GM23248 (cell line): ENCODE results near the gene TTLL9. TPM values are rescaled to one million over a fixed set of nuclear protein-coding genes. Genes with fewer than 3 reads are reported as not detected.

ENCODE experiments used
- DNase-seq: peaks from one replicate; pipeline ENCODE4 v3.0.0-alpha.2; 2015
- H2AFZ ChIP-seq: fragments of 200-600 bp; sonication (generic); 2 replicates; pipeline ENCODE4 v1.6.1; 2016; ENCODE audit warnings: antibody characterized with exemption
- H3F3A ChIP-seq: fragments of 200-600 bp; sonication (generic); 2 replicates; pipeline ENCODE4 v1.6.1; 2016; ENCODE audit warnings: mild to moderate bottlenecking, antibody characterized with exemption, mixed run types; ENCODE audit not compliant: insufficient read depth
- H3K27ac ChIP-seq: fragments of 200-600 bp; sonication (generic); 2 replicates; pipeline ENCODE4 v1.5.1; 2016; ENCODE audit warnings: mild to moderate bottlenecking
- H3K27me3 ChIP-seq: fragments of 200-600 bp; sonication (generic); replicated peaks from 2 replicates; pipeline ENCODE4 v1.6.1; 2016; ENCODE audit warnings: mild to moderate bottlenecking; ENCODE audit not compliant: insufficient read depth
- H3K36me3 ChIP-seq: fragments of 200-600 bp; sonication (generic); 2 replicates; pipeline ENCODE4 v1.6.1; 2016; ENCODE audit warnings: low read depth, mild to moderate bottlenecking
- H3K4me1 ChIP-seq: fragments of 200-600 bp; sonication (generic); 2 replicates; pipeline ENCODE4 v1.6.1; 2016; ENCODE audit warnings: mild to moderate bottlenecking; ENCODE audit not compliant: insufficient read depth
- H3K4me2 ChIP-seq: fragments of 200-600 bp; sonication (generic); one replicate; pipeline ENCODE4 v1.6.1; 2016; ENCODE audit warnings: mild to moderate bottlenecking; ENCODE audit not compliant: unreplicated experiment
- H3K4me3 ChIP-seq: fragments of 200-600 bp; sonication (generic); 2 replicates; pipeline ENCODE4 v1.5.1; 2016; ENCODE audit warnings: mild to moderate bottlenecking
- H3K79me2 ChIP-seq: fragments of 200-600 bp; sonication (generic); 2 replicates; pipeline ENCODE4 v1.6.1; 2016; ENCODE audit warnings: mild to moderate bottlenecking; ENCODE audit not compliant: insufficient read depth
- H3K9ac ChIP-seq: fragments of 200-600 bp; sonication (generic); 2 replicates; pipeline ENCODE4 v1.6.1; 2016; ENCODE audit warnings: mild to moderate bottlenecking
- H3K9me2 ChIP-seq: fragments of 200-600 bp; sonication (generic); 2 replicates; pipeline ENCODE4 v1.6.1; 2016; ENCODE audit warnings: mixed run types, mild to moderate bottlenecking, moderate library complexity; ENCODE audit not compliant: insufficient read depth
- H3K9me3 ChIP-seq: fragments of 200-600 bp; sonication (generic); one replicate; pipeline ENCODE4 v1.6.1; 2017; ENCODE audit warnings: low read depth
- H4K20me1 ChIP-seq: fragments of 200-600 bp; sonication (generic); 2 replicates; pipeline ENCODE4 v1.6.0; 2016; ENCODE audit not compliant: insufficient read depth
- EZH2 ChIP-seq: fragments of 200-600 bp; sonication (generic); IDR thresholded peaks from 2 replicates; pipeline ENCODE4 v1.6.1; 2018; ENCODE audit warnings: antibody characterized with exemption, mild to moderate bottlenecking; ENCODE audit not compliant: insufficient read depth, poor library complexity, severe bottlenecking
- EZH2phosphoT487 ChIP-seq: fragments of 200-600 bp; sonication (generic); IDR thresholded peaks from 2 replicates; pipeline ENCODE4 v1.6.1; 2018; ENCODE audit warnings: antibody characterized with exemption, moderate library complexity, mild to moderate bottlenecking, low read depth; ENCODE audit not compliant: insufficient read depth
- WGBS, 2 experiments: methylation state at CpG; one replicate each; pipeline ENCODE4 v1.1.6; 2015 to 2017; ENCODE audit warnings: low lambda C conversion rate in 2 of 2, low coverage in 1 of 2; ENCODE audit errors: missing lambda C conversion rate in 2 of 2; 5-methylcytosine and 5-hydroxymethylcytosine counted together
- in situ Hi-C: fragments of 300-500 bp; cut with MboI; formaldehyde crosslinking; loops from 2 replicates; pipeline ENCODE4 v1.15.0; 2020
- polyA plus RNA-seq: library from polyadenylated mRNA; unstranded; fragments of >200 nt; fragmentation: Nextera tagmentation; extraction: Ambion mirVana; gene quantifications from 2 replicates; pipeline ENCODE4 v1.2.1, GENCODE V29; 2016
- total RNA-seq: library from RNA; depleted of rRNA; stranded (reverse); fragments of >200 nt; shearing (Covaris generic); gene quantifications from 2 replicates; pipeline ENCODE4 v1.2.3, GENCODE V29; 2014

The TTLL9 gene
- total and polyA plus RNA-seq, 2 experiments from 2014 or later: not detected

DNA sequence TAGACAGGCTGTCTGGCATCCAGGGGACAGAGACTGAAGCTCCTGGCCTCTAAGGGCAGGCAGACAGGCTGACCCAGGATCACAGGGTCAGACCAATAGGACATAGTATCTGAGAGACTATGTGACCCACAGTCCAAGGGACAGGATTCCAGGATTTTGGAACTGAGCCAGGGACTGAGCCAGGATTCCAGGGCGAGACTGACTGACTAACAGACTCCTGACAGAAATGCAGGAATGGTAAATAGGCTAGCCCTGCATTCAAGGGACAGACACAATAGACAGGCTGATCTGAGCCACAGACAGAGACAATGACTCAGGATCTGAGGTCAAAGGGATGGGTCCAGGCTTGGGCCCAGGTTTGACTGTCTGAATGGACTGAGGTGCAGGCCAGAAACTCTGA, 117.3 kb downstream of the TTLL9 start:
- Histone ChIP-seq H3K9me2 (no peaks in the 10 kb centered on the region), H3K79me2 (no peaks in the 10 kb centered on the region), H3K36me3 (no peaks in the 10 kb centered on the region), H3K4me1 (no peaks in the 10 kb centered on the region), H3F3A (no peaks in the 10 kb centered on the region), H3K9ac (no peak overlapping the region), H3K4me3 (no peak overlapping the region), H4K20me1 (no peaks in the 10 kb centered on the region), H3K4me2 (no peak overlapping the region), H3K27me3 (peaks cover 30% of the 10 kb centered on the region), H2AFZ (no peak overlapping the region), H3K9me3 (no peaks in the 10 kb centered on the region), H3K27ac (no peak overlapping the region)
- peak; percentile 32 for DNase-seq
- 13 to 14% methylated on average over 1 of the region's 1 CpG for WGBS, 2 experiments
- TF ChIP-seq EZH2phosphoT487 (no peak), EZH2 (no peak)
- in situ Hi-C loops: no loop called here

GRCh38 chr20:31988430-31989015, 118.1 kb downstream of the TTLL9 start:
- no peak overlapping the region for H3K9ac ChIP-seq
- no peaks in the 10 kb centered on the region for H3K36me3 ChIP-seq
- no peaks in the 10 kb centered on the region for H3K9me2 ChIP-seq
- no peak overlapping the region for H2AFZ ChIP-seq
- 61 to 70% methylated on average over 5 of the region's 5 CpGs for WGBS, 2 experiments
- no peaks in the 10 kb centered on the region for H3K79me2 ChIP-seq
- H3K27me3 ChIP-seq: peaks cover 29% of the 10 kb centered on the region
- no peak for TF ChIP-seq EZH2
- TF ChIP-seq EZH2phosphoT487: no peak
- no peak overlapping the region for H3K27ac ChIP-seq
- no peaks in the 10 kb centered on the region for H4K20me1 ChIP-seq
- H3K4me1 ChIP-seq: no peaks in the 10 kb centered on the region
- H3K9me3 ChIP-seq: no peaks in the 10 kb centered on the region
- no peak overlapping the region for H3K4me3 ChIP-seq
- no peaks in the 10 kb centered on the region for H3F3A ChIP-seq
- no peak for DNase-seq
- H3K4me2 ChIP-seq: no peak overlapping the region
- in situ Hi-C loops: no loop called here

GRCh38 chr20:31989030-31989645, 118.7 kb downstream of the TTLL9 start:
- H3K27me3 ChIP-seq: peaks cover 31% of the 10 kb centered on the region
- WGBS, 2 experiments: 51% methylated on average over 8 of the region's 8 CpGs
- H4K20me1 ChIP-seq: no peaks in the 10 kb centered on the region
- in situ Hi-C loops: no loop called here
- no peaks in the 10 kb centered on the region for H3K4me1 ChIP-seq
- no peaks in the 10 kb centered on the region for H3K9me2 ChIP-seq
- no peaks in the 10 kb centered on the region for H3K79me2 ChIP-seq
- H3K9me3 ChIP-seq: no peaks in the 10 kb centered on the region
- no peak overlapping the region for H3K4me3 ChIP-seq
- DNase-seq: no peak
- TF ChIP-seq EZH2: no peak
- no peaks in the 10 kb centered on the region for H3F3A ChIP-seq
- H3K36me3 ChIP-seq: no peaks in the 10 kb centered on the region
- no peak overlapping the region for H3K9ac ChIP-seq
- no peak overlapping the region for H3K27ac ChIP-seq
- no peak overlapping the region for H2AFZ ChIP-seq
- no peak overlapping the region for H3K4me2 ChIP-seq

- Histone ChIP-seq H3K27ac (no peak overlapping the region), H3K36me3 (no peaks in the 10 kb centered on the region), H3K79me2 (no peaks in the 10 kb centered on the region), H3K4me1 (no peaks in the 10 kb centered on the region), H3F3A (no peaks in the 10 kb centered on the region), H4K20me1 (no peaks in the 10 kb centered on the region), H3K9me3 (no peaks in the 10 kb centered on the region), H3K27me3 (peaks cover 30% of the 10 kb centered on the region), H3K9me2 (no peaks in the 10 kb centered on the region), H3K4me2 (no peak overlapping the region), H3K4me3 (no peak overlapping the region), H2AFZ (no peak overlapping the region), H3K9ac (no peak overlapping the region)
- DNase-seq: no peak
- in situ Hi-C loops: no loop called here
- TF ChIP-seq EZH2 (no peak), EZH2phosphoT487 (no peak)
- WGBS, 2 experiments: 20 to 31% methylated on average over 5 to 6 of the region's 6 CpGs
Measured at GRCh38 chr20:31990641-31991338, 120.4 kb downstream of the TTLL9 start.
